WTC11 (cell line): ENCODE measurements around the gene UBE2F. TPM values are rescaled to one million over a fixed set of nuclear protein-coding genes. Genes with fewer than 3 reads are reported as not detected.

Experiments used
- ATAC-seq: fragments of 200-7000 bp; cut with Tn5 transposase; 2 replicates; pipeline ENCODE4 v1.10.0; 2021; ENCODE audit warnings: mild to moderate bottlenecking, moderate library complexity
- CTCF ChIA-PET: fragments of 300-600 bp; sonication (Branson Sonifier 250); formaldehyde crosslinking; loops from one replicate; lab custom pipeline; 2021; ENCODE audit warnings: antibody characterized with exemption; lab: Charles Lee
- POLR2A ChIA-PET: fragments of 350-600 bp; sonication (Branson Sonifier 250); formaldehyde crosslinking; loops from one replicate; lab custom pipeline; 2021; ENCODE audit warnings: antibody characterized with exemption; lab: Charles Lee
- DNase-seq: peaks from one replicate; pipeline ENCODE4 v3.0.0; 2021; ENCODE audit warnings: low spot score
- H3K27ac Mint-ChIP-seq: 2 replicates; pipeline ENCODE4 v1.8.0; 2021; ENCODE audit warnings: mixed read lengths
- H3K27me3 Mint-ChIP-seq: 2 replicates; pipeline ENCODE4 v1.8.0; 2021; ENCODE audit warnings: low read depth, mild to moderate bottlenecking, moderate library complexity, mixed read lengths
- H3K36me3 Mint-ChIP-seq: 2 replicates; pipeline ENCODE4 v1.8.0; 2021; ENCODE audit warnings: mixed read lengths
- H3K4me1 Mint-ChIP-seq: 2 replicates; pipeline ENCODE4 v1.8.0; 2022; ENCODE audit warnings: mixed read lengths
- H3K4me3 Mint-ChIP-seq: 2 replicates; pipeline ENCODE4 v1.8.0; 2021; ENCODE audit warnings: mild to moderate bottlenecking, moderate library complexity, mixed read lengths
- H3K9me3 Mint-ChIP-seq: 2 replicates; pipeline ENCODE4 v1.8.0; 2021; ENCODE audit warnings: mixed read lengths
- CREB1 ChIP-seq: sonication (generic); formaldehyde crosslinking; IDR thresholded peaks from 2 replicates; pipeline ENCODE4 v1.8.0; 2023; ENCODE audit warnings: mild to moderate bottlenecking, missing genetic modification reagents
- E2F1 ChIP-seq: sonication (generic); formaldehyde crosslinking; IDR thresholded peaks from 2 replicates; pipeline ENCODE4 v1.8.0; 2022; ENCODE audit warnings: mild to moderate bottlenecking, missing genetic modification reagents
- ELF4 ChIP-seq: sonication (generic); formaldehyde crosslinking; IDR thresholded peaks from 2 replicates; pipeline ENCODE4 v1.8.1; 2022; ENCODE audit warnings: low read depth, mild to moderate bottlenecking, moderate library complexity, missing genetic modification reagents
- FOXJ3 ChIP-seq: sonication (generic); formaldehyde crosslinking; IDR thresholded peaks from 2 replicates; pipeline ENCODE4 v1.9.0; 2021; ENCODE audit warnings: missing genetic modification reagents, mild to moderate bottlenecking, borderline replicate concordance
- IRF2 ChIP-seq: sonication (generic); formaldehyde crosslinking; IDR thresholded peaks from 2 replicates; pipeline ENCODE4 v1.8.0; 2022; ENCODE audit warnings: low read depth, missing genetic modification reagents, borderline replicate concordance
- JUN ChIP-seq: sonication (generic); formaldehyde crosslinking; IDR thresholded peaks from 2 replicates; pipeline ENCODE4 v1.8.0; 2023; ENCODE audit warnings: mild to moderate bottlenecking, missing genetic modification reagents
- KAT7 ChIP-seq: sonication (generic); formaldehyde crosslinking; IDR thresholded peaks from 2 replicates; pipeline ENCODE4 v1.8.1; 2023; ENCODE audit warnings: missing genetic modification reagents, mild to moderate bottlenecking, borderline replicate concordance
- MXD4 ChIP-seq: fragments of 250-450 bp; sonication (Bioruptor Pico); IDR thresholded peaks from 2 replicates; pipeline ENCODE4 v1.8.0; 2021; ENCODE audit warnings: mild to moderate bottlenecking, moderate library complexity, borderline replicate concordance
- NFYB ChIP-seq: sonication (generic); formaldehyde crosslinking; conservative IDR thresholded peaks from 2 replicates; pipeline ENCODE4 v1.8.0; 2022; ENCODE audit warnings: low read depth, missing genetic modification reagents
- OVOL2 ChIP-seq: fragments of 250-450 bp; sonication (Bioruptor Pico); IDR thresholded peaks from 2 replicates; pipeline ENCODE4 v1.9.0; 2021; ENCODE audit warnings: mild to moderate bottlenecking, borderline replicate concordance
- ZBTB21 ChIP-seq: sonication (generic); formaldehyde crosslinking; IDR thresholded peaks from 2 replicates; pipeline ENCODE4 v1.8.1; 2023; ENCODE audit warnings: mild to moderate bottlenecking, missing genetic modification reagents, borderline replicate concordance
- ZBTB43 ChIP-seq: sonication (generic); formaldehyde crosslinking; IDR thresholded peaks from 2 replicates; pipeline ENCODE4 v1.8.1; 2023; ENCODE audit warnings: mild to moderate bottlenecking, missing genetic modification reagents
- ZNF219 ChIP-seq: sonication (generic); formaldehyde crosslinking; IDR thresholded peaks from 2 replicates; pipeline ENCODE4 v1.8.0; 2023; ENCODE audit warnings: missing genetic modification reagents, mild to moderate bottlenecking, borderline replicate concordance
- ZNF317 ChIP-seq: sonication (generic); formaldehyde crosslinking; IDR thresholded peaks from 2 replicates; pipeline ENCODE4 v1.8.1; 2023; ENCODE audit warnings: low read depth, mild to moderate bottlenecking, moderate library complexity, missing genetic modification reagents, borderline replicate concordance
- ZNF396 ChIP-seq: fragments of 250-450 bp; sonication (Bioruptor Pico); IDR thresholded peaks from 2 replicates; pipeline ENCODE4 v1.8.0; 2021; ENCODE audit warnings: mild to moderate bottlenecking, moderate library complexity, borderline replicate concordance
- total RNA-seq: library from RNA; stranded (reverse); gene quantifications from 3 replicates; pipeline ENCODE4 v1.2.3, GENCODE V29; 2021
- TF ChIP-seq, protein P1 (sequence below): fragments of 250-450 bp; sonication (Bioruptor Pico); IDR thresholded peaks from 2 replicates; pipeline ENCODE4 v1.9.0; 2021; ENCODE audit warnings: mild to moderate bottlenecking
- TF ChIP-seq, protein P2 (sequence below): sonication (generic); formaldehyde crosslinking; IDR thresholded peaks from 2 replicates; pipeline ENCODE4 v1.8.1; 2023; ENCODE audit warnings: mild to moderate bottlenecking, missing genetic modification reagents, moderate library complexity
- TF ChIP-seq, protein P3 (sequence below): sonication (generic); formaldehyde crosslinking; IDR thresholded peaks from 2 replicates; pipeline ENCODE4 v1.8.1; 2022; ENCODE audit warnings: missing genetic modification reagents, borderline replicate concordance
- TF ChIP-seq, protein P4 (sequence below): fragments of 250-450 bp; sonication (Bioruptor Pico); conservative IDR thresholded peaks from 2 replicates; pipeline ENCODE4 v1.9.0; 2021; ENCODE audit warnings: mild to moderate bottlenecking

Gene UBE2F
- total RNA-seq, 1 experiment from 2014 or later, result 49.5 TPM

- TF ChIP-seq, protein P1, sequence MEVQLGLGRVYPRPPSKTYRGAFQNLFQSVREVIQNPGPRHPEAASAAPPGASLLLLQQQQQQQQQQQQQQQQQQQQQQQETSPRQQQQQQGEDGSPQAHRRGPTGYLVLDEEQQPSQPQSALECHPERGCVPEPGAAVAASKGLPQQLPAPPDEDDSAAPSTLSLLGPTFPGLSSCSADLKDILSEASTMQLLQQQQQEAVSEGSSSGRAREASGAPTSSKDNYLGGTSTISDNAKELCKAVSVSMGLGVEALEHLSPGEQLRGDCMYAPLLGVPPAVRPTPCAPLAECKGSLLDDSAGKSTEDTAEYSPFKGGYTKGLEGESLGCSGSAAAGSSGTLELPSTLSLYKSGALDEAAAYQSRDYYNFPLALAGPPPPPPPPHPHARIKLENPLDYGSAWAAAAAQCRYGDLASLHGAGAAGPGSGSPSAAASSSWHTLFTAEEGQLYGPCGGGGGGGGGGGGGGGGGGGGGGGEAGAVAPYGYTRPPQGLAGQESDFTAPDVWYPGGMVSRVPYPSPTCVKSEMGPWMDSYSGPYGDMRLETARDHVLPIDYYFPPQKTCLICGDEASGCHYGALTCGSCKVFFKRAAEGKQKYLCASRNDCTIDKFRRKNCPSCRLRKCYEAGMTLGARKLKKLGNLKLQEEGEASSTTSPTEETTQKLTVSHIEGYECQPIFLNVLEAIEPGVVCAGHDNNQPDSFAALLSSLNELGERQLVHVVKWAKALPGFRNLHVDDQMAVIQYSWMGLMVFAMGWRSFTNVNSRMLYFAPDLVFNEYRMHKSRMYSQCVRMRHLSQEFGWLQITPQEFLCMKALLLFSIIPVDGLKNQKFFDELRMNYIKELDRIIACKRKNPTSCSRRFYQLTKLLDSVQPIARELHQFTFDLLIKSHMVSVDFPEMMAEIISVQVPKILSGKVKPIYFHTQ (CRISPR knock-in tag), result no peak
- TF ChIP-seq ZNF219 (CRISPR knock-in tag), result no peak
- no peak for TF ChIP-seq KAT7 (CRISPR knock-in tag)
Measured at GRCh38 chr2:237972211-237972610, 5.4 kb downstream of the UBE2F start (continued).

DNA sequence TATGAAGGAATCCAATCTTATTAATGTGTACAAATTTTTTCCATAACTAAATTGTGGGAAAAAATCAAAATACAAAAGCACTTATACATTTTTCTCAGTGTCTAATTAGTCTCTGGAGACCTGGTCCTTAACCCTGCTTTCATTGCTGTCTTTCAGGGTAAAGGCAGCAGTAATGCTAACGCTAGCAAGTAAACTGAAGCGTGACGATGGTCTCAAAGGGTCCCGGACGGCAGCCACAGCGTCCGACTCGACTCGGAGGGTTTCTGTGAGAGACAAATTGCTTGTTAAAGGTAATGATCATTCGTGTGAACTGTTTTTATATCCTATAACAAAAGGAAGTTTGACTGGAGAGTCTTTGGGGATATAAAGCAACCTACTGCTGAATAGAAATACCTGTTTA lies 6.1 kb downstream of the UBE2F start:
- Mint-ChIP-seq H3K4me3 (no peak overlapping the region), H3K4me1 (peaks cover 29% of the 10 kb centered on the region), H3K27ac (no peak overlapping the region; the same call in 1 of the 2 replicates), H3K27me3 (no peaks in the 10 kb centered on the region), H3K9me3 (no peaks in the 10 kb centered on the region), H3K36me3 (peaks cover 18% of the 10 kb centered on the region)
- ChIA-PET POLR2A (no interaction called here), CTCF (no interaction called here)
- DNase-seq (no peak), ATAC-seq (no peak)
- TF ChIP-seq IRF2 (CRISPR knock-in tag), result no peak

GRCh38 chr2:237977380-237977779 lies 10.6 kb downstream of the UBE2F start:
- ATAC-seq (no peak), DNase-seq (no peak)
- H3K27me3 Mint-ChIP-seq, result no peaks in the 10 kb centered on the region
- peaks cover 23% of the 10 kb centered on the region for H3K4me1 Mint-ChIP-seq
- 0 out of 2 replicates have a peak overlapping the region, but pooled peaks have one; percentile 7 for H3K27ac Mint-ChIP-seq
- CTCF ChIA-PET, result no interaction called here
- H3K4me3 Mint-ChIP-seq, result no peak overlapping the region
- H3K9me3 Mint-ChIP-seq, result no peaks in the 10 kb centered on the region
- POLR2A ChIA-PET, result no interaction called here
- H3K36me3 Mint-ChIP-seq, result peaks cover 12% of the 10 kb centered on the region
- TF ChIP-seq MXD4 (no peak), KAT7 (CRISPR knock-in tag) (no peak), CREB1 (no peak), ZNF317 (no peak), ZNF396 (CRISPR knock-in tag) (no peak), ZBTB43 (CRISPR knock-in tag) (no peak), OVOL2 (CRISPR knock-in tag) (no peak), FOXJ3 (CRISPR knock-in tag) (no peak), NFYB (CRISPR knock-in tag) (no peak), ELF4 (CRISPR knock-in tag) (no peak), JUN (CRISPR knock-in tag) (no peak), ZBTB21 (CRISPR knock-in tag) (no peak), E2F1 (no peak)
- TF ChIP-seq, protein P2, sequence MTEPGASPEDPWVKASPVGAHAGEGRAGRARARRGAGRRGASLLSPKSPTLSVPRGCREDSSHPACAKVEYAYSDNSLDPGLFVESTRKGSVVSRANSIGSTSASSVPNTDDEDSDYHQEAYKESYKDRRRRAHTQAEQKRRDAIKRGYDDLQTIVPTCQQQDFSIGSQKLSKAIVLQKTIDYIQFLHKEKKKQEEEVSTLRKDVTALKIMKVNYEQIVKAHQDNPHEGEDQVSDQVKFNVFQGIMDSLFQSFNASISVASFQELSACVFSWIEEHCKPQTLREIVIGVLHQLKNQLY, result no peak
- TF ChIP-seq, protein P3, sequence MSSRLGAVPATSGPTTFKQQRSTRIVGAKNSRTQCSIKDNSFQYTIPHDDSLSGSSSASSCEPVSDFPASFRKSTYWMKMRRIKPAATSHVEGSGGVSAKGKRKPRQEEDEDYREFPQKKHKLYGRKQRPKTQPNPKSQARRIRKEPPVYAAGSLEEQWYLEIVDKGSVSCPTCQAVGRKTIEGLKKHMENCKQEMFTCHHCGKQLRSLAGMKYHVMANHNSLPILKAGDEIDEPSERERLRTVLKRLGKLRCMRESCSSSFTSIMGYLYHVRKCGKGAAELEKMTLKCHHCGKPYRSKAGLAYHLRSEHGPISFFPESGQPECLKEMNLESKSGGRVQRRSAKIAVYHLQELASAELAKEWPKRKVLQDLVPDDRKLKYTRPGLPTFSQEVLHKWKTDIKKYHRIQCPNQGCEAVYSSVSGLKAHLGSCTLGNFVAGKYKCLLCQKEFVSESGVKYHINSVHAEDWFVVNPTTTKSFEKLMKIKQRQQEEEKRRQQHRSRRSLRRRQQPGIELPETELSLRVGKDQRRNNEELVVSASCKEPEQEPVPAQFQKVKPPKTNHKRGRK (CRISPR knock-in tag), result no peak
- TF ChIP-seq, protein P1 (CRISPR knock-in tag), result no peak
- TF ChIP-seq, protein P4, sequence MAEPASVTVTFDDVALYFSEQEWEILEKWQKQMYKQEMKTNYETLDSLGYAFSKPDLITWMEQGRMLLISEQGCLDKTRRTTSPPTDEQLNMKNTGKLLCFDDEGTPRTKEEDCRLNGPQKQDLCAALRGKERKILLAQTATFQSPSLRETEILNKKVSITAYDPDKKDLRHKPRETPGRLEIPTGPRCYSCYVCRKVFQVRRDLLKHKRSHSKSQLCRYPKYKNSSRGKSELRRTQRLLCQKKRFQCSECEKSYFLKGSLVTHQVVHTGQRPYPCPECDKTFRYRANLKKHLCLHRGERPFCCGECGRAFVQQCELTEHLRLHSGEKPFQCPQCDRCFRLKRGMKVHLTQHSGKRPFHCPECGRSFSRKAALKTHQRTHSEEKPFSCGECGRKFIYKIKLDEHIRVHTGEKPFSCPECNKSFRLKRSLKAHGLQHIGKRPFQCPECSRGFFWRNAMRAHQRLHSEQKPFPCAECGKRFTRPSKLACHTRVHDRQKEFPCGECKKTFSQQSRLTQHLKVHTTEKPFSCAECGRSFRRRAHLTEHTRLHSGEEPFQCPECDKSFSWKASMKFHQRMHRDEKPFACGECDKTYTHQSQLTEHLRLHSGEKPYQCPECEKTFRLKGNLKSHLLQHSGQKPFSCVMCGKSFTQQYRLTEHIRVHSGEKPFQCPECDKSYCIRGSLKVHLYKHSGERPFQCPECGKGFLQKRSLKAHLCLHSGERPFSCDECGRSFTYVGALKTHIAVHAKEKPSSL (CRISPR knock-in tag), result no peak
